ENCODE data around the gene NBAS. TPM values are rescaled to one million over a fixed set of nuclear protein-coding genes. Genes with fewer than 3 reads are reported as not detected.

NBAS gene
- polyA plus RNA-seq, 4 donors: 26.0 to 67.2 (median 33.6) TPM

GRCh38 chr2:15355386-15355785, 205.7 kb downstream of the NBAS start:
- Histone ChIP-seq H3K36me3 (ENCODE audit: control insufficient read depth in 3 of 3, insufficient read depth in 2 of 3, low read depth in 1 of 3, low read length in 3 of 3) (peaks cover 2 to 24% (median 12%) of the 10 kb centered on the region in 3 donors), H3K4me1 (ENCODE audit: control insufficient read depth in 3 of 3, insufficient read depth in 2 of 3, low read depth in 1 of 3, low read length in 2 of 3) (no peaks in the 10 kb centered on the region), H3K27ac (ENCODE audit: low read depth in 1 of 3, low read length in 2 of 3) (no peak overlapping the region), H3K27me3 (ENCODE audit: control insufficient read depth in 3 of 3, insufficient read depth in 3 of 3, low read length in 3 of 3) (no peaks in the 10 kb centered on the region), H3K4me3 (ENCODE audit: low read depth in 1 of 3, low read length in 3 of 3) (no peak overlapping the region), H3K9me3 (ENCODE audit: control insufficient read depth in 2 of 2, insufficient read depth in 1 of 2, low read depth in 1 of 2, low read length in 1 of 2) (no peaks in the 10 kb centered on the region)
- 88 to 97% (median 93%) methylated on average over 3 of the region's 3 CpGs for WGBS, 3 donors
- FAIRE-seq (no peak), DNase-seq (no peak)

GRCh38 chr2:15354596-15355366, 206.4 kb downstream of the NBAS start:
- FAIRE-seq (no peak), DNase-seq (no peak)
- Histone ChIP-seq H3K27ac (ENCODE audit: low read depth in 1 of 3, low read length in 2 of 3) (no peak overlapping the region), H3K9me3 (ENCODE audit: control insufficient read depth in 2 of 2, insufficient read depth in 1 of 2, low read depth in 1 of 2, low read length in 1 of 2) (no peaks in the 10 kb centered on the region), H3K4me1 (ENCODE audit: control insufficient read depth in 3 of 3, insufficient read depth in 2 of 3, low read depth in 1 of 3, low read length in 2 of 3) (no peaks in the 10 kb centered on the region), H3K27me3 (ENCODE audit: control insufficient read depth in 3 of 3, insufficient read depth in 3 of 3, low read length in 3 of 3) (no peaks in the 10 kb centered on the region), H3K36me3 (ENCODE audit: control insufficient read depth in 3 of 3, insufficient read depth in 2 of 3, low read depth in 1 of 3, low read length in 3 of 3) (peaks cover 4 to 24% (median 14%) of the 10 kb centered on the region in 3 donors), H3K4me3 (ENCODE audit: low read depth in 1 of 3, low read length in 3 of 3) (no peak overlapping the region)
- 90 to 100% (median 94%) methylated on average over 1 of the region's 1 CpG for WGBS, 3 donors

GRCh38 chr2:15352363-15352762, 208.8 kb downstream of the NBAS start:
- no peaks in the 10 kb centered on the region for H3K27me3 ChIP-seq (ENCODE audit: control insufficient read depth in 3 of 3, insufficient read depth in 3 of 3, low read length in 3 of 3)
- no peaks in the 10 kb centered on the region for H3K9me3 ChIP-seq (ENCODE audit: control insufficient read depth in 2 of 2, insufficient read depth in 1 of 2, low read depth in 1 of 2, low read length in 1 of 2)
- H3K36me3 ChIP-seq (ENCODE audit: control insufficient read depth in 3 of 3, insufficient read depth in 2 of 3, low read depth in 1 of 3, low read length in 3 of 3): peaks cover 2 to 21% (median 11%) of the 10 kb centered on the region in 3 donors
- peaks cover 0 to 2% (median 0%) of the 10 kb centered on the region in 3 donors for H3K4me1 ChIP-seq (ENCODE audit: control insufficient read depth in 3 of 3, insufficient read depth in 2 of 3, low read depth in 1 of 3, low read length in 2 of 3)
- DNase-seq: no peak
- no peak overlapping the region for H3K27ac ChIP-seq (ENCODE audit: low read depth in 1 of 3, low read length in 2 of 3)
- no peak overlapping the region for H3K4me3 ChIP-seq (ENCODE audit: low read depth in 1 of 3, low read length in 3 of 3)
- WGBS, 3 donors: 90 to 95% (median 93%) methylated on average over 11 of the region's 11 CpGs
- FAIRE-seq: no peak

GRCh38 chr2:15348636-15349035, 212.5 kb downstream of the NBAS start:
- H3K4me3 ChIP-seq (ENCODE audit: low read depth in 1 of 3, low read length in 3 of 3): no peak overlapping the region
- no peaks in the 10 kb centered on the region for H3K9me3 ChIP-seq (ENCODE audit: control insufficient read depth in 2 of 2, insufficient read depth in 1 of 2, low read depth in 1 of 2, low read length in 1 of 2)
- 96 to 98% (median 97%) methylated on average over 5 of the region's 5 CpGs for WGBS, 3 donors
- DNase-seq: no peak
- no peak overlapping the region for H3K27ac ChIP-seq (ENCODE audit: low read depth in 1 of 3, low read length in 2 of 3)
- H3K36me3 ChIP-seq (ENCODE audit: control insufficient read depth in 3 of 3, insufficient read depth in 2 of 3, low read depth in 1 of 3, low read length in 3 of 3): peaks cover 2 to 15% (median 5%) of the 10 kb centered on the region in 3 donors
- FAIRE-seq: no peak
- H3K27me3 ChIP-seq (ENCODE audit: control insufficient read depth in 3 of 3, insufficient read depth in 3 of 3, low read length in 3 of 3): no peaks in the 10 kb centered on the region
- peaks cover 0 to 2% (median 0%) of the 10 kb centered on the region in 3 donors for H3K4me1 ChIP-seq (ENCODE audit: control insufficient read depth in 3 of 3, insufficient read depth in 2 of 3, low read depth in 1 of 3, low read length in 2 of 3)

GRCh38 chr2:15348045-15348444, 213.1 kb downstream of the NBAS start:
- WGBS, 3 donors: 74 to 80% (median 80%) methylated on average over 4 of the region's 4 CpGs
- no peak for DNase-seq
- H3K4me1 ChIP-seq (ENCODE audit: control insufficient read depth in 3 of 3, insufficient read depth in 2 of 3, low read depth in 1 of 3, low read length in 2 of 3): peaks cover 0 to 2% (median 0%) of the 10 kb centered on the region in 3 donors
- no peaks in the 10 kb centered on the region for H3K27me3 ChIP-seq (ENCODE audit: control insufficient read depth in 3 of 3, insufficient read depth in 3 of 3, low read length in 3 of 3)
- H3K27ac ChIP-seq (ENCODE audit: low read depth in 1 of 3, low read length in 2 of 3): no peak overlapping the region
- H3K36me3 ChIP-seq (ENCODE audit: control insufficient read depth in 3 of 3, insufficient read depth in 2 of 3, low read depth in 1 of 3, low read length in 3 of 3): peaks cover 2 to 15% (median 7%) of the 10 kb centered on the region in 3 donors
- no peaks in the 10 kb centered on the region for H3K9me3 ChIP-seq (ENCODE audit: control insufficient read depth in 2 of 2, insufficient read depth in 1 of 2, low read depth in 1 of 2, low read length in 1 of 2)
- FAIRE-seq: no peak
- H3K4me3 ChIP-seq (ENCODE audit: low read depth in 1 of 3, low read length in 3 of 3): no peak overlapping the region

- FAIRE-seq (no peak), DNase-seq (no peak)
- Histone ChIP-seq H3K4me3 (ENCODE audit: low read depth in 1 of 3, low read length in 3 of 3) (no peak overlapping the region), H3K9me3 (ENCODE audit: control insufficient read depth in 2 of 2, insufficient read depth in 1 of 2, low read depth in 1 of 2, low read length in 1 of 2) (no peaks in the 10 kb centered on the region), H3K4me1 (ENCODE audit: control insufficient read depth in 3 of 3, insufficient read depth in 2 of 3, low read depth in 1 of 3, low read length in 2 of 3) (peaks cover 0 to 2% (median 0%) of the 10 kb centered on the region in 3 donors), H3K27ac (ENCODE audit: low read depth in 1 of 3, low read length in 2 of 3) (no peak overlapping the region), H3K36me3 (ENCODE audit: control insufficient read depth in 3 of 3, insufficient read depth in 2 of 3, low read depth in 1 of 3, low read length in 3 of 3) (peaks cover 2 to 8% (median 6%) of the 10 kb centered on the region in 3 donors), H3K27me3 (ENCODE audit: control insufficient read depth in 3 of 3, insufficient read depth in 3 of 3, low read length in 3 of 3) (no peaks in the 10 kb centered on the region)
- 87 to 100% (median 98%) methylated on average over 1 of the region's 1 CpG for WGBS, 3 donors
Observed at GRCh38 chr2:15346624-15347023, 214.5 kb downstream of the NBAS start.

GRCh38 chr2:15337996-15338666, 223.0 kb downstream of the NBAS start:
- no peak for FAIRE-seq
- no peak overlapping the region for H3K27ac ChIP-seq (ENCODE audit: low read depth in 1 of 3, low read length in 2 of 3)
- no peaks in the 10 kb centered on the region for H3K9me3 ChIP-seq (ENCODE audit: control insufficient read depth in 2 of 2, insufficient read depth in 1 of 2, low read depth in 1 of 2, low read length in 1 of 2)
- no peak overlapping the region for H3K4me3 ChIP-seq (ENCODE audit: low read depth in 1 of 3, low read length in 3 of 3)
- H3K27me3 ChIP-seq (ENCODE audit: control insufficient read depth in 3 of 3, insufficient read depth in 3 of 3, low read length in 3 of 3): no peaks in the 10 kb centered on the region
- WGBS, 3 donors: 33 to 82% (median 74%) methylated on average over 1 of the region's 1 CpG
- H3K36me3 ChIP-seq (ENCODE audit: control insufficient read depth in 3 of 3, insufficient read depth in 2 of 3, low read depth in 1 of 3, low read length in 3 of 3): peaks cover 0 to 9% (median 3%) of the 10 kb centered on the region in 3 donors
- H3K4me1 ChIP-seq (ENCODE audit: control insufficient read depth in 3 of 3, insufficient read depth in 2 of 3, low read depth in 1 of 3, low read length in 2 of 3): no peaks in the 10 kb centered on the region
- DNase-seq: no peak

GRCh38 chr2:15334644-15335326, 226.3 kb downstream of the NBAS start:
- H3K27me3 ChIP-seq (ENCODE audit: control insufficient read depth in 3 of 3, insufficient read depth in 3 of 3, low read length in 3 of 3): no peaks in the 10 kb centered on the region
- H3K4me3 ChIP-seq (ENCODE audit: low read depth in 1 of 3, low read length in 3 of 3): no peak overlapping the region
- H3K4me1 ChIP-seq (ENCODE audit: control insufficient read depth in 3 of 3, insufficient read depth in 2 of 3, low read depth in 1 of 3, low read length in 2 of 3): no peaks in the 10 kb centered on the region
- H3K9me3 ChIP-seq (ENCODE audit: control insufficient read depth in 2 of 2, insufficient read depth in 1 of 2, low read depth in 1 of 2, low read length in 1 of 2): no peaks in the 10 kb centered on the region
- DNase-seq: no peak
- no peak for FAIRE-seq
- peaks cover 2 to 5% (median 5%) of the 10 kb centered on the region in 3 donors for H3K36me3 ChIP-seq (ENCODE audit: control insufficient read depth in 3 of 3, insufficient read depth in 2 of 3, low read depth in 1 of 3, low read length in 3 of 3)
- WGBS, 3 donors: 89 to 95% (median 91%) methylated on average over 5 of the region's 5 CpGs
- no peak overlapping the region for H3K27ac ChIP-seq (ENCODE audit: low read depth in 1 of 3, low read length in 2 of 3)
